ENCODE measurements around the gene BCR.

DNA sequence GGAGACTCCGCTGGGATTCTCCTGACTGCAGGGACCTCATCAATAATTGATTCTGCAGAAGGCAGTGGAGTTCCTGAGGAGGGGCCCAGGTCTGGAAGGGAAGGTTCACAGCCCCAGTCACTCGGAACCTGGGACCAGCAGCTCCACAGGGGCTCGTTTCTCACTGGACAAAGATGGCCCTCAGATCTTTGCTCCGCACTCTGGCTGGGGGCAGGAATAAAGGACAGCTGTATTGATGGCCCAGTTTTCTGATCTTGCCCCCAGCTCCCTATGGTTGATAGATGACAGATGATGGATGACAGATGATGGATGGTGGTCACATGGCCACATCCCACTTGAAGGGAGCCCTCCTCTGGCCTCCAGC, 11.3 kb upstream of the BCR start:
- no peak for TF ChIP-seq RAD21 (IDR thresholded peaks at IDR 0.05; ENCODE audit: low read length)
- TF ChIP-seq MXI1 (IDR thresholded peaks at IDR 0.05; ENCODE audit: borderline replicate concordance, low read depth, low read length), result no peak
- TF ChIP-seq, protein P1, sequence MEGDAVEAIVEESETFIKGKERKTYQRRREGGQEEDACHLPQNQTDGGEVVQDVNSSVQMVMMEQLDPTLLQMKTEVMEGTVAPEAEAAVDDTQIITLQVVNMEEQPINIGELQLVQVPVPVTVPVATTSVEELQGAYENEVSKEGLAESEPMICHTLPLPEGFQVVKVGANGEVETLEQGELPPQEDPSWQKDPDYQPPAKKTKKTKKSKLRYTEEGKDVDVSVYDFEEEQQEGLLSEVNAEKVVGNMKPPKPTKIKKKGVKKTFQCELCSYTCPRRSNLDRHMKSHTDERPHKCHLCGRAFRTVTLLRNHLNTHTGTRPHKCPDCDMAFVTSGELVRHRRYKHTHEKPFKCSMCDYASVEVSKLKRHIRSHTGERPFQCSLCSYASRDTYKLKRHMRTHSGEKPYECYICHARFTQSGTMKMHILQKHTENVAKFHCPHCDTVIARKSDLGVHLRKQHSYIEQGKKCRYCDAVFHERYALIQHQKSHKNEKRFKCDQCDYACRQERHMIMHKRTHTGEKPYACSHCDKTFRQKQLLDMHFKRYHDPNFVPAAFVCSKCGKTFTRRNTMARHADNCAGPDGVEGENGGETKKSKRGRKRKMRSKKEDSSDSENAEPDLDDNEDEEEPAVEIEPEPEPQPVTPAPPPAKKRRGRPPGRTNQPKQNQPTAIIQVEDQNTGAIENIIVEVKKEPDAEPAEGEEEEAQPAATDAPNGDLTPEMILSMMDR (conservative IDR thresholded peaks at IDR 0.05; ENCODE audit: low read depth, low read length), result no peak
- TF ChIP-seq POLR2A (IDR thresholded peaks at IDR 0.05; ENCODE audit: low read depth, low read length), result no peak
- no peak for TF ChIP-seq CEBPB (IDR thresholded peaks at IDR 0.05; ENCODE audit: low read depth, low read length)
- TF ChIP-seq SMC3 (IDR thresholded peaks at IDR 0.05; ENCODE audit: low read depth, low read length), result no peak
- TF ChIP-seq NFE2L2 (IDR thresholded peaks at IDR 0.05; ENCODE audit: low read depth, low read length), result no peak
- no peak for TF ChIP-seq MAFK (IDR thresholded peaks at IDR 0.05; ENCODE audit: low read depth, low read length)
- TF ChIP-seq RFX5 (IDR thresholded peaks at IDR 0.05; ENCODE audit: low read depth, low read length), result no peak
- TF ChIP-seq RCOR1 (IDR thresholded peaks at IDR 0.05; ENCODE audit: insufficient replicate concordance, low read length), result no peak
- TF ChIP-seq CHD1 (IDR thresholded peaks at IDR 0.05; ENCODE audit: low read depth, low read length), result no peak
- TF ChIP-seq MAZ (IDR thresholded peaks at IDR 0.05; ENCODE audit: borderline replicate concordance, low read depth, low read length), result no peak
- no peak for TF ChIP-seq BHLHE40 (IDR thresholded peaks at IDR 0.05; ENCODE audit: low read depth, low read length)

All from IMR-90 (cell line).